HepG2 (cell line): ENCODE measurements around the gene PTPRCAP. TPM values are rescaled to one million over a fixed set of nuclear protein-coding genes. Genes with fewer than 3 reads are reported as not detected.

Experiments
- ATF1 ChIP-seq: IDR thresholded peaks from 2 replicates; pipeline ENCODE4 v1.6.1; 2016; ENCODE audit warnings: mild to moderate bottlenecking, control low read depth
- ATF4 ChIP-seq, 2 experiments: fragments of 450-650 bp in 1 of 2; sonication (generic) in 1 of 2; formaldehyde crosslinking; IDR thresholded peaks; 2 replicates each; pipeline versions ENCODE4 v1.5.0 to v1.8.0; 2020 to 2022; ENCODE audit warnings: mild to moderate bottlenecking in 1 of 2, missing genetic modification reagents in 1 of 2
- ATF7-NPFF ChIP-seq: sonication (generic); formaldehyde crosslinking; IDR thresholded peaks from 2 replicates; pipeline ENCODE4 v1.8.1; 2023; ENCODE audit warnings: mild to moderate bottlenecking, low read depth, missing genetic modification reagents, moderate library complexity
- EZH2 ChIP-seq: conservative IDR thresholded peaks from 2 replicates; pipeline ENCODE4 v1.6.1; 2012; ENCODE audit warnings: mild to moderate bottlenecking, low read depth, low read length, moderate library complexity
- HMGXB3 ChIP-seq: sonication (generic); formaldehyde crosslinking; IDR thresholded peaks from 2 replicates; pipeline ENCODE4 v1.4.0; 2020; ENCODE audit warnings: missing genetic modification reagents, borderline replicate concordance
- NFKBIZ ChIP-seq: IDR thresholded peaks from 2 replicates; pipeline ENCODE4 v1.6.1; 2018; ENCODE audit warnings: missing genetic modification reagents, missing compliant biosample characterization
- NR3C1 ChIP-seq: sonication (generic); formaldehyde crosslinking; IDR thresholded peaks from 2 replicates; pipeline ENCODE4 v1.4.0; 2020; ENCODE audit warnings: missing genetic modification reagents
- PHB2 ChIP-seq: fragments of 450-650 bp; IDR thresholded peaks from 2 replicates; pipeline ENCODE4 v1.6.1; 2018; ENCODE audit not compliant: partially characterized antibody
- RARG ChIP-seq: sonication (generic); formaldehyde crosslinking; IDR thresholded peaks from 2 replicates; pipeline ENCODE4 v1.4.0; 2020; ENCODE audit warnings: low read depth, mild to moderate bottlenecking, missing genetic modification reagents
- RXRB ChIP-seq: IDR thresholded peaks from 2 replicates; pipeline ENCODE4 v1.6.1; 2016; ENCODE audit warnings: borderline replicate concordance, missing genetic modification reagents, missing compliant biosample characterization
- SALL1 ChIP-seq: sonication (generic); formaldehyde crosslinking; IDR thresholded peaks from 2 replicates; pipeline ENCODE4 v1.8.0; 2022; ENCODE audit warnings: mild to moderate bottlenecking, missing genetic modification reagents
- ZFP36L1 ChIP-seq: sonication (generic); formaldehyde crosslinking; IDR thresholded peaks from 2 replicates; pipeline ENCODE4 v1.8.0; 2022; ENCODE audit warnings: mild to moderate bottlenecking, missing genetic modification reagents, moderate library complexity
- ZFP91 ChIP-seq: sonication (generic); formaldehyde crosslinking; IDR thresholded peaks from 2 replicates; pipeline ENCODE4 v1.9.0; 2022; ENCODE audit warnings: missing genetic modification reagents, mild to moderate bottlenecking, borderline replicate concordance
- ZNF329 ChIP-seq: sonication (generic); formaldehyde crosslinking; IDR thresholded peaks from 2 replicates; pipeline ENCODE4 v1.9.0; 2021; ENCODE audit warnings: low read depth, mild to moderate bottlenecking, missing genetic modification reagents
- ZNF33B ChIP-seq: sonication (generic); formaldehyde crosslinking; IDR thresholded peaks from 2 replicates; pipeline ENCODE4 v1.5.1; 2020; ENCODE audit warnings: mild to moderate bottlenecking, missing genetic modification reagents
- ZNF746 ChIP-seq: sonication (generic); formaldehyde crosslinking; IDR thresholded peaks from 2 replicates; pipeline ENCODE4 v1.8.0; 2022; ENCODE audit warnings: mild to moderate bottlenecking, missing genetic modification reagents
- ZSCAN30 ChIP-seq: sonication (generic); formaldehyde crosslinking; IDR thresholded peaks from 2 replicates; pipeline ENCODE4 v1.5.0; 2020; ENCODE audit warnings: mild to moderate bottlenecking, missing genetic modification reagents
- polyA plus RNA-seq, 8 experiments: library from polyadenylated mRNA; depleted of rRNA in 3 of 8; stranded (reverse) in 7 of 8; unstranded in 1 of 8; fragments of >200 nt; fragmentation: Illumina TruSeq in 4 of 8; extraction: Trizol in 4 of 8; gene quantifications; 2 replicates each; pipeline versions ENCODE4 v1.2.1 to v1.2.3, GENCODE V29; 2011 to 2016; ENCODE audit warnings: low read depth in 4 of 8, missing spikeins in 1 of 8, mixed read lengths in 1 of 8; ENCODE audit not compliant: insufficient read depth in 1 of 8
- total RNA-seq, 5 experiments: library from RNA; depleted of rRNA; stranded (reverse); fragments of >200 nt; fragmentation: Illumina TruSeq; extraction: Trizol; gene quantifications; 2 replicates each; pipeline ENCODE4 v1.2.3, GENCODE V29; 2016; ENCODE audit warnings: low read depth in 1 of 5

PTPRCAP gene
- total and polyA plus RNA-seq, 2 of the 13 experiments (the other 11 are each of a cell fraction or from before 2014, with no cell fraction given), result 0.60 to 0.70 TPM

- TF ChIP-seq HMGXB3 (CRISPR knock-in tag) (no peak), NFKBIZ (CRISPR knock-in tag) (no peak), ZFP36L1 (CRISPR knock-in tag) (no peak), SALL1 (CRISPR knock-in tag) (peak; percentile 30), NR3C1 (CRISPR knock-in tag) (no peak), ATF7-NPFF (CRISPR knock-in tag) (peak; percentile 76; the same call in 1 of the 2 replicates), ZSCAN30 (CRISPR knock-in tag) (no peak), ZNF329 (CRISPR knock-in tag) (no peak), ATF4 (CRISPR knock-in tag; IDR thresholded peaks at IDR 0.05) (peak in 1 of 2 experiments; percentile 67; a peak in 2 of 4 replicates), EZH2 (no peak), ZNF746 (CRISPR knock-in tag) (no peak), ZNF33B (CRISPR knock-in tag) (no peak), RXRB (no peak), PHB2 (no peak), RARG (no peak), ATF1 (CRISPR knock-in tag) (0 out of 2 replicates have a peak, but pooled peaks have one; percentile 69), ZFP91 (CRISPR knock-in tag) (peak; percentile 74; the same call in 1 of the 2 replicates)
These were observed 26.4 kb upstream of the PTPRCAP start (continued) for GRCh38 chr11:67463680-67464410.
